ENCODE measurements around the gene TASP1. TPM values are rescaled to one million over a fixed set of nuclear protein-coding genes. Genes with fewer than 3 reads are reported as not detected.
A peak's percentile ranks its signal among the peaks of the same experiment; 100 is the strongest.
"Not testable (repeated sequence)": the region's sequence is repeated elsewhere in the genome, so short reads cannot be mapped to it uniquely, and the experiment has no call there.

The TASP1 gene
- total and polyA plus RNA-seq, 7 donors, result 4.8 to 13.0 (median 8.3) TPM

DNA sequence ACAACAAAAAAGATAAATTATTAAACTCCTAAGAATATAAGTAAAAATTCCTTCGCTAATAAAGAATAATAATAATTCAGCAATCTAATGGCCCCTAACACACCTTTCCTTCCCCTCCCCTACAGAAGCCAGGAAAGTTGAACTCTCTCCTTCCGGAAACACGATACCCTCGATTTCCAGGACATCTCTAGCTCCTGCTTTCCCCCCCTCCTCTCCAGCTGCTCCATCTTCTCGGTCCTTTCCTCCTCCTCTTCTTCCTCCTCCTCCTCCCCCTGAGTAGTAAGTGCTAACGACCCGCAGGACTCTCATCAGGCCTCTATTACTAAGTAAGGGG, 603 bp downstream of the TASP1 start:
- intact Hi-C loops (cut with DNase I), result loop anchor here (2.0 to 10.0 kb wide), 2 partner anchors 147 to 313 kb away; partner anchors contain the start of genes ESF1 and NDUFAF5
- Histone ChIP-seq H3K9me3 (no peaks in the 10 kb centered on the region), H3K27ac (peak overlapping the region; percentile 74 to 81 (median 80)), H3K4me1 (peaks cover 0 to 13% (median 11%) of the 10 kb centered on the region in 4 donors), H3K4me3 (peak overlapping the region; percentile 79 to 99 (median 94)), H3K27me3 (no peaks in the 10 kb centered on the region), H3K36me3 (no peaks in the 10 kb centered on the region)
- WGBS, 2 donors, result 1 to 5% methylated on average over 7 of the region's 7 CpGs
- TF ChIP-seq POLR2AphosphoS5 (IDR thresholded peaks at IDR 0.05) (no peak), POLR2A (IDR thresholded peaks at IDR 0.05) (no peak), EP300 (IDR thresholded peaks at IDR 0.05) (no peak)
- TF ChIP-seq, protein P1, sequence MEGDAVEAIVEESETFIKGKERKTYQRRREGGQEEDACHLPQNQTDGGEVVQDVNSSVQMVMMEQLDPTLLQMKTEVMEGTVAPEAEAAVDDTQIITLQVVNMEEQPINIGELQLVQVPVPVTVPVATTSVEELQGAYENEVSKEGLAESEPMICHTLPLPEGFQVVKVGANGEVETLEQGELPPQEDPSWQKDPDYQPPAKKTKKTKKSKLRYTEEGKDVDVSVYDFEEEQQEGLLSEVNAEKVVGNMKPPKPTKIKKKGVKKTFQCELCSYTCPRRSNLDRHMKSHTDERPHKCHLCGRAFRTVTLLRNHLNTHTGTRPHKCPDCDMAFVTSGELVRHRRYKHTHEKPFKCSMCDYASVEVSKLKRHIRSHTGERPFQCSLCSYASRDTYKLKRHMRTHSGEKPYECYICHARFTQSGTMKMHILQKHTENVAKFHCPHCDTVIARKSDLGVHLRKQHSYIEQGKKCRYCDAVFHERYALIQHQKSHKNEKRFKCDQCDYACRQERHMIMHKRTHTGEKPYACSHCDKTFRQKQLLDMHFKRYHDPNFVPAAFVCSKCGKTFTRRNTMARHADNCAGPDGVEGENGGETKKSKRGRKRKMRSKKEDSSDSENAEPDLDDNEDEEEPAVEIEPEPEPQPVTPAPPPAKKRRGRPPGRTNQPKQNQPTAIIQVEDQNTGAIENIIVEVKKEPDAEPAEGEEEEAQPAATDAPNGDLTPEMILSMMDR (IDR thresholded peaks at IDR 0.05), result no peak
- no peak for DNase-seq

DNA sequence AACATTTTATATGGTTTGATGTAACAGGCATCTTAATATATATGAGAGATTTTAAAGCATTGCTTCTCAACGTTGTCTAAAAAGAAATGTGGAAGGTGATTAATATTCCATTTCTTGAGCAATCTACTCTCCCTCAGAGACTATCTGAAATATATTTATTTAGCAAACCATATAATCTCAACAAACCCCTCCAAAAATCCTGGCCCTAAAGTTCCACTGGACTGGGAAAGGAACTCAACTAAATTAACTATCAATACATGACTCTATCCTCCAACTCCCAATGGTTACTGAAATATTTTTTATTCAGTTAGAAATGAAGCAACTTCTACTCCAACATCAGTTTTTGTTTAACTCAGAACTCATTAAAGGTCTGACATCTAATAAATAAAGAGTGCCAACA, 6.3 kb downstream of the TASP1 start:
- Histone ChIP-seq H3K4me1 (peaks cover 0 to 2% (median under 1%) of the 10 kb centered on the region in 4 donors), H3K4me3 (no peak overlapping the region), H3K27ac (no peak overlapping the region), H3K9me3 (no peaks in the 10 kb centered on the region), H3K27me3 (no peaks in the 10 kb centered on the region), H3K36me3 (peaks cover 0 to 17% (median 2%) of the 10 kb centered on the region in 4 donors)
- no peak for DNase-seq
- TF ChIP-seq POLR2AphosphoS5 (IDR thresholded peaks at IDR 0.05) (no peak), POLR2A (IDR thresholded peaks at IDR 0.05) (no peak), EP300 (IDR thresholded peaks at IDR 0.05) (no peak)
- TF ChIP-seq, protein P1 (IDR thresholded peaks at IDR 0.05), result no peak
- intact Hi-C loops (cut with DNase I), result loop anchor here (10.0 kb wide), 1 partner anchor 308 kb away; no protein-coding TSS in a partner anchor
- 84% methylated on average over 1 of the region's 1 CpG for WGBS, 2 donors

DNA sequence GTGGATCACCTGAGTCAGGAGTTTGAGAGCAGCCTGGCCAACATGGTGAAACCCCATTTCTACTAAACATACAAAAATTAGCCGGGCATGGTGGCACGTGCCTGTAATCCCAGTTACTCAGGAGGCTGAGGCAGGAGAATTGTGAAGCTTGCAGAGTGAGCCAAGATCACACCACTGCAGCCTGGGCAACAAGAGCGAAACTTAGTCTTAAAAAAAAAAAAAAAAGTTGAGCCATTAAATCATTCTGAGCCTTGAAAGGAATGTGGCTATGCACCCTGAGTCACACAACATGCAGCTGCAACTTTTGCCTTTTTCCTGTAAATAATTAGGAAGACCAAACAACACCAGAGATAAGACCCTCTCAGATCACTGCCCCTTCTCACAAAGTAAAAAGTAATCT, 11.2 kb downstream of the TASP1 start:
- WGBS, 2 donors, result 90% methylated on average over 3 of the region's 3 CpGs
- H3K27ac ChIP-seq, result not testable (repeated sequence)

DNA sequence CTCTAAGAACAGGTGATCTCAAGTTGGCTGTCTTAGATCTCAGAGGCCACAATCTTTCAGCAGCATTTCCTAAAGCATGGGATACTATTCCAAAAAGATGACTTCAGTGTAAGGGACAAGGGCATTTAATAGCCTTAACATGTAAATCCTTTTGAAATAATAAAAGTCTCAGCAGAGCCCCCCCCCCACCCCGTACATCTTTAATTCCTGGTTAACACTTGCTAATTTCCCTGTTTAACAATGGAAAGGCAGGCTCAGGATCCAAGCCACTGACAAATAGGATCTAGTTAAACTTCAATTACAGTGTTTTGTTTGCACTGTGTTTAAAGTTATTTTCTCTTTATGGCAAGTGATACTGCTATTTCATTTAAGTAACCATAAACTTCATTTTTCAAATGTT, 12.0 kb downstream of the TASP1 start:
- no peaks in the 10 kb centered on the region for H3K27me3 ChIP-seq
- H3K9me3 ChIP-seq, result no peaks in the 10 kb centered on the region
- WGBS, 2 donors, result 21 to 69% methylated on average over 1 of the region's 1 CpG
- TF ChIP-seq EP300 (IDR thresholded peaks at IDR 0.05) (no peak), POLR2A (IDR thresholded peaks at IDR 0.05) (no peak)
- DNase-seq, result no peak
- peaks cover 0 to 22% (median 2%) of the 10 kb centered on the region in 4 donors for H3K36me3 ChIP-seq
- H3K4me3 ChIP-seq, result no peak overlapping the region
- H3K4me1 ChIP-seq, result no peaks in the 10 kb centered on the region
- H3K27ac ChIP-seq, result no peak overlapping the region
- intact Hi-C loops (cut with DNase I), result no loop called here

More for the DNA sequence above, 11.2 kb downstream of the TASP1 start:
- H3K4me1 ChIP-seq; H3K9me3 ChIP-seq; H3K27me3 ChIP-seq; intact Hi-C loops (cut with DNase I); H3K4me3 ChIP-seq; DNase-seq: not testable (repeated sequence)
- peaks cover 0 to 22% (median 2%) of the 10 kb centered on the region in 4 donors for H3K36me3 ChIP-seq

DNA sequence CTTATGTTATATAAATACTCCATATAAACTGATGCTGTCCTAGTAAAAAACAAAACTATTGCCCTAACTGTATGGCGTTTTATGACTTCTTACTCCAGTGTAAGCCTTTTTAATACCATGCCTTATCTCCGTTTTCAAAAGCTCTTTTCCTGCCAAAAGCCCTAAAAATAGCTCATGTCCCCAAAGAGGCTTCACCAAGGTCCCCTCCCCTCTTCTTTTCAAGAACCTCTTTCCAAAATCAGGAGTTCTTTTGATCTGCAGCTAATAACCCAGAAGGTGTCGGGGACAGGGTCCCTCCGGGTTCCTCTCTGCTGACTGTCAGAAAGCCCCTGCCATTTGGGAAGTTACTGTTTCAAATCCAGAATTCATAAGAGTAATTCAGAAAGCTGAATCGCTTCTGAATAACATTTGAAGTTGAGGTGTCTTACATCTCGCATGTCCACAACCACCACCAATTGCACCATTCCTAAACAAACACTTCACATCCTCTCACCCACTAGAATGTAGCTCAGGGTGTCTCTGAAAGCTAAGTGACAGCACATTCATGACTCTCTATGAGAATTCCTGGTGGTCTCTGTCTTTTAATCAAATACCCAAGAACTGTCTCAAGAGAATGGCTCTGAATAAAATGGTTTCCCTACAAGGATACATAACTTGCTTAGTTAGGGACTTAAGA, 13.3 kb downstream of the TASP1 start:
- intact Hi-C loops (cut with DNase I), result no loop called here
- Histone ChIP-seq H3K36me3 (peaks cover 0 to 22% (median 2%) of the 10 kb centered on the region in 4 donors), H3K27ac (no peak overlapping the region), H3K4me1 (no peaks in the 10 kb centered on the region), H3K9me3 (no peaks in the 10 kb centered on the region), H3K4me3 (no peak overlapping the region), H3K27me3 (no peaks in the 10 kb centered on the region)
- WGBS, 2 donors, result 64 to 74% methylated on average over 6 of the region's 6 CpGs
- TF ChIP-seq EP300 (IDR thresholded peaks at IDR 0.05) (no peak), POLR2AphosphoS5 (IDR thresholded peaks at IDR 0.05) (no peak), POLR2A (IDR thresholded peaks at IDR 0.05) (no peak)
- TF ChIP-seq, protein P1 (IDR thresholded peaks at IDR 0.05), result no peak
- DNase-seq, result no peak

DNA sequence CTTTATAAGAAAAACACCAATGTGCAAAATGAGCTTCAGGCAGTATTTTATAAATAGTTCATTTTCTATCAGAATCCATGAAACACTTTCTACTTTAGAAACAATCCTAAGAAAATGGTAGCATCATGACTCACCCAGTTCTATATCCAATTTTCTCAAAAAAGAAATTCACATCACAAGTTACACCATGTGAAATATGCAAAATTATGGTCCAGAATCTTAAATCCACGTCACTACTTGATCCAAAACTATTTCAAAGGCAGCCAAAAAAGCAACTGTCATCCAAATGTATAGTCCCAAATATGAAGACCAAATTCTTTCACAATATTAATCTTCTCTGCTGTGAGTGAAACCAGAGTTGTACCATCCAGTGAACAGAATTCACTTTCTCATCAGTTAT, 19.3 kb downstream of the TASP1 start:
- intact Hi-C loops (cut with DNase I); H3K4me1 ChIP-seq; H3K27me3 ChIP-seq; DNase-seq; H3K9me3 ChIP-seq; H3K36me3 ChIP-seq; H3K4me3 ChIP-seq; H3K27ac ChIP-seq: not testable (repeated sequence)
- 81 to 93% methylated on average over 1 of the region's 1 CpG for WGBS, 2 donors

DNA sequence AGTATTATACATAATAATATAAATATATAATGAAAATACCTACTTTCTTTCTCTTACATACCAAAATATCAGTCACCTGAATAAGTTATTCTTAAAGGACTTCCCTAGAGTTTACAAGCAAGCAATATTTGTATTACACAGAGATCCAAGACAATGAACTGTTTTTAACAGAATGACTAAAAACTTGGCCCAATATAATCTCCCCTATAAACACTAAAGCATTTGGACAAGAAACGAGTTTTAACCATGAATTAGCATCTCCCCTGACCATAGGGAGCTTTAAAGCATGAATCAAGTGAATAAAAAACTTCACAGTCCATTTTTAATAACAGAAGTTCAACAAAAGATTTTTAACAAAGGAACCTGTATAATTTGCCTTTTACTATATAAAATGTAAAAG, 20.3 kb downstream of the TASP1 start:
- DNase-seq; intact Hi-C loops (cut with DNase I); H3K4me3 ChIP-seq; H3K9me3 ChIP-seq; H3K27ac ChIP-seq; H3K27me3 ChIP-seq; H3K36me3 ChIP-seq: not testable (repeated sequence)
- peaks cover 0 to 19% (median 6%) of the 10 kb centered on the region in 4 donors for H3K4me1 ChIP-seq
- WGBS, 2 donors, result 33 to 59% methylated on average over 1 of the region's 1 CpG

DNA sequence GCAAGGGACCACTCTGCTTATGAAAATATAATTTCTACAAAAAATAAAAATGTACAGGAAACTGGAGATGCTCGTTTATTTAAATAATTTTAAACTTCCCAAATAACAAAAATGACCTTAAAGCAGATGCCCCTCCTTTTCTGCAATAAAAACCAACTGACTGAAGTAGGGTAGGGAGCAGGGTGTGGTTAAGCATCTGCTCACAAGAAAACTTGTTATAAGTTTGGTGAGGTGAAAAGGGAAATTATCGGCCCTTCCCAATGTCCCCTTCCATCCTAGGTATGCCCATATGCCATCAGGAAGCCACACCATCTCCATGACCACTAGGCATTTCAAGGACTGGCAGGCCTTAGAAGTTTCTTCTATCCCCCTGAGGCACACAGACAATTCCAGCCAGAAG, 21.1 kb downstream of the TASP1 start:
- 30 to 63% methylated on average over 2 of the region's 2 CpGs for WGBS, 2 donors

DNA sequence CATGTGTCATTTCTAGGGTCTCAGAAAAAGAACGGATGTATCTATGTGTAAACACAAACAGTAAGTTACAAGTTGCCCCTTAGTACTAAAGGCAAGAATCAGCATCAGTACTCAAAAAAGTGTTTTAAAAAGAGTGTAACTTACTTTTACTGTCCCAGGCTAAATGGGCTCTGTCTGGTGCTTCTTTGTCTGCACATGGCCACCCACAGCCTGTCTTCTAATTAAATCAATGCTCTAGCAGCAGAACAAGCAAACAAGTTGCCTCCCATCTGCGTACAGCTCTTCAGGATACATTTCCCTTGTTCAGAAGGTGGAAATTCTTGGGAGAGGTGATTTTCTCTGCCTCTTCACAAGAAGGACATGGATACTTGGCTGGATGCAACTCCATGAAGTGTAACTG, 22.0 kb downstream of the TASP1 start:
- WGBS, 2 donors, result 88 to 90% methylated on average over 2 of the region's 2 CpGs
- H3K4me3 ChIP-seq; intact Hi-C loops (cut with DNase I); H3K9me3 ChIP-seq; DNase-seq; H3K27ac ChIP-seq; H3K36me3 ChIP-seq; H3K27me3 ChIP-seq: not testable (repeated sequence)
- peaks cover 0 to 21% (median 8%) of the 10 kb centered on the region in 4 donors for H3K4me1 ChIP-seq

More for the DNA sequence above, 21.1 kb downstream of the TASP1 start:
- intact Hi-C loops (cut with DNase I); H3K27me3 ChIP-seq; DNase-seq; H3K36me3 ChIP-seq; H3K27ac ChIP-seq; H3K9me3 ChIP-seq; H3K4me3 ChIP-seq: not testable (repeated sequence)
- peaks cover 0 to 21% (median 8%) of the 10 kb centered on the region in 4 donors for H3K4me1 ChIP-seq
